ENCODE measurements around the gene EPHB2.
"Not testable (repeated sequence)": the region's sequence is repeated elsewhere in the genome, so short reads cannot be mapped to it uniquely, and the experiment has no call there.

EPHB2 gene

GRCh38 chr1:22691031-22691753 lies 19.4 kb upstream of the EPHB2 start:
- DNase-seq = no peak

DNA sequence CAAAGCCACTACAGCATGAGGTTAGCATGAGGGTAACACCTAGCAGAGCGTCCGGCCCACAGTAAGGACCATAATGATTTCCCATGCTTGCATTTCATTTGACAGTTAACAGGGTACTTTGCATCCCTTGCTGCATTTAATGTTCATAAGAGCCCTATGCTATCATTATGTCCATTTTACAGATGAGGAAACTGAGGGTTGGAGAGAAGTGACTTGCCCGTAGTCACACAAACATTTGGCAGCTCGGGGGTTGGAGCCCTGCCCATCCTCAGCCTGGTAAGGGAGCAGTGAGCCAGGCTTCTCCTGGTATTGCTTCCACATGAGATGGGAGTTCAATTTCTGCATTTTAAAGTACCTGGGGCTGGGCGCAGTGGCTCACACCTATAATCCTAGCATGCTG lies 16.5 kb upstream of the EPHB2 start:
- DNase-seq = no peak

DNA sequence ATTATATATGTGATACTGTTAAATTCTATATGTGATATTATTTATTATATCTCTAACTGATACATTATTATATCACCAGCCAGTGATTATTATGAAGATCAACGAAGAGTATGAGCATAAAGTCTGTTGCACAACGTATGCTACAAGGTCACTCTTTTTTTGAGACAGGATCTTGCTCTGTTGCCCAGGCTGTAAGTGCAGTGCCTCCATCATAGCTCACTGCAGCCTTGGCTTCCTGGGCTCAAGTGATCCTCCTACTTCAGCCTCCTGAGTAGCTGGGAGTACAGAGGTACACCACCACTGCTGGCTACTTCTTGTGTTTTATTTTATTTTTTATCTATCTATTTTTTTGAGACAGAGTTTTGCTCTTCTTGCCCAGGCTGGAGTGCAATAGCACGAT lies 14.0 kb upstream of the EPHB2 start:
- no peak for DNase-seq

DNA sequence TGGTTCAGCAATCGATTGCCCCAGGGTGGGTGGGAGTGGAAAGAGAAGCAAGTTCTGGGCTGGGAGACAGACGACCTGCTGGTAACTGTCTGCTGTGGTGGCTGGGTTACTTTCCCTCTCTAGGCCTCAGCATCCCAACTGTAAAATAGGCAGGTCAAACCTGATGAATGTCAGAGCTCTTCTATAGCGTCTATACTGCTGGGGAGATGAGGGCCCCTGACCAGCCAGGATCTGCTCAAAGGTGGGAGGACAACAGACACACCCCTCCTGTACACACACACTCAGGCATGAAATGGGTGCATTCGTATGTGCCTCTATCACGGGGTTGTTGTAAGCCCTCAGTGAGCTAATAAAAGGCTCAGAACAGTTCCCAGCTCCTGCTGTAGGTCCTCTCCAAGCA lies 12.7 kb upstream of the EPHB2 start:
- DNase-seq = no peak

DNA sequence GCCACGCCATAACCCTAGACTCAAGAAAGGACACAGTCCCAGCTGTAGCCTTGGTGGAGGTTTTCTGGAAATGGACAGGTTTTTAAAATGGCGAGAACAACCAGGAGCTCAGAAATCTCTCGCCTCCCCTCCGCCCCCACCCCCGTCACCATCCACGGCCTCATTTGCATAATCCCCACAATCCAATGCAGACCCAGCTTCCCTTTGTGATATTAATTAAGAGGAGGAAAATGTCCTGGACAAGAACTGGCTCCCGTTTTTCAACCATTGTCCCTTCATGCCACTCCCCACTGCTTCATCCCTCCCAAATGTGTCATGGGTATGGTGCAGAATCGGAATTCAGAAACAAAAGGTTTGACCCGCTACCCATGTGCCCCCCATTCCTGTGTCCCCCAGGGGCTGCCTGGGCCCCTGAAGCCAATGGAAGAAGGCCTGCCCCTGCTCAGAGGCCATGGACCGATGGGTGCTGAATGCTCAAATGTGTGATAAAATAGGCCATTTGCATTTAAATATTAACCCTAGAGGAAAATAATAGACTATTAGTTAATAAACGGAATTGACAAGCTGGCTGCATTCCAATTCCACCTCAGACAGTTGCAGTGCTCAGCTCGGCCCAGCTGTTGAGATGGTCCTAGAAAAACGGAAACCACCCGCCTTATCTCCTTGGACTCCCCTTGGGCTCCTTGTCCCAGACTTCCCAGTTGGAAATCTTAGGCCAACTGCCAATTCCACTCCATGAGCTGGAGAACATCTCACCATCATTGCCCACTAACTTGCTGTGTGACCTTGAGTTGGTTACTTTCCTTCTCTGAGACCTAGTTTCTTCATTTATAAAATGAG lies 10.7 kb upstream of the EPHB2 start:
- no peak for DNase-seq

DNA sequence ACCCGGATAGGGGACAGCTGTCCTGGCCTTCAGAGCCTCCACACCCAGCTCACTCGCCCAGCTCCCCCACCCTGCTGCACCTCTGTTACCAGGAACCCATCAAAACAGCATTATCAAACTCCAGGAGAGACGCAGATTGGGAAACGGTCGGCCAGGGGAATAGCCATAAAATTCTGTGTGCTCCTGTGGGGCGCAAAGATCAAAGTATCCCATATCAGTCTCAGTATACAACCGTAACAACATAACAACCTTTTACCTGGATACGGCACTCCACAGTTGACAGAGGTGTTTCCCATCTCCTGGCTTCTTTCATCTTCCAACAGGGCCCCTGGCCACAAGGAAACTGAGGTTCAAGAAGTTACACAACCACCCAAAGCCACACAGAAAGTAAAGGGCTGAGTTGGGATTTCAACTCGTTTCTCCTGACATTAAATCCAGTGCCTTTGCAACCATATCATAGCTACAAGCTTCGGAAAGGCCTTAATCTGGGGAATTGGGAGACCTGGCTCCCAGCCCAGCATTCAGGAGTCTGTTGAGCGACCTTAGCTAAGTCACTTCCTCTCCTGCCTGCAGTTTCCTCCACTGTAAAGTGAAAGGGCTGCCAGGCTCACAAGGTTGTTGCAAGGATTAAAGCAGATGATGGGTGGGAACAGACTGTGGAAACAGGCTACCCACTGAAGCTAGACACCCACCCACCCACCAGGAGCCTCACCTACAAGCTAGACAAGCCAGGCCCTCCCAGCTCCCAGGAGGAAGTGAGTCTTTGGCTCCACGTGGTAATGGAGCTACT lies 8.1 kb upstream of the EPHB2 start:
- no peak for DNase-seq

DNA sequence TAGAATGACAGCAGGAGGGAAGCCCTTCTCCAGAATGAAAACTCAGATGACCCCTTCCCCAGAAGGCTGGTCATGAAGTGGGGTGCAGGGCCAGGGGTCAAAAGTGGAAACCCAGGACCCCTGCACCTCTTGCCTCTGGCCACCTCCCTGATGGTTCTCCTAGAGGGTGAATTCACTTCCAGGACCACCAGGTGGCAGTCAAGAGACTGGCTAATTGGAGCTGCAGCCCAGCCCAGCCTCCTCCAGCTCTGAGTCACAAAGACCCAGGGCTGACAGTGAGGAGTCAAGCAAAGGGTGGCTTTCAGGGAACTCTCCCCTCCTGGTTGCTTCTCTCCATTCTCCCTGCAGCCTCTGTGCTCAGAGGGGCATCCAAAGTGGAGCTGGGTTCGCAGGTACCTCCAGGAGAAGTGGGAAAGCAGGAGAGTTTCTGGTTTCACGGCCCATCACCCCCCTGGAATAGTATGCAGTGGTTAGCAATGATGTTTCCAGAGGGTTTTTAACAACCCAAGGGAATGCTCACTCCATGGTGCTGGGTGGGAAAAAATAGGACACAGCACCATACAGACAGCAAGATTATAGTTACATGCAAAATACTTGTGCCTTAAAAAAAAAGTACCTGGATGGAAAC lies 6.1 kb upstream of the EPHB2 start:
- DNase-seq = peak; percentile 41

GRCh38 chr1:22705586-22705985 lies 5.1 kb upstream of the EPHB2 start:
- no peak for DNase-seq

- not testable (repeated sequence) for DNase-seq
Measured at GRCh38 chr1:22706100-22706499, 4.5 kb upstream of the EPHB2 start.

DNA sequence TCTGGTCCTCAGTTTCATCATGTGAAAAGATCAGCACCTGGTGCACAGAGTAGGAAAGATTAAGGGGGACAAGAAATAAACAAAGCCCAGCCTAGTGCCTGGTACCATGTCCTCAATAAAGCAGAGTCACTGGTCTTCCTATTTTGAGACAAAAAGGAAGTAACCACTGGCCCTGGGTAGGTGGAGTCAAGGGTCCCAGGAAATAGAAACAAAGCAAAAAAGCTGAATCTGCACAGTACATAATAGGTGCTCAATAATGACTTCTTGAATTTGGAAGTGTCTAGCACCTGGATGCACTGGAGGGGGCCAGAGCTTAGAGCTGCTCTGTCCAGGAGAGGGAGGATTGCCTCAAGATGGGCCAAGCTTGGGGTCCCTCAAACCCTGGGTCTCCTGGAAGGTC lies 1.9 kb upstream of the EPHB2 start:
- no peak for DNase-seq

DNA sequence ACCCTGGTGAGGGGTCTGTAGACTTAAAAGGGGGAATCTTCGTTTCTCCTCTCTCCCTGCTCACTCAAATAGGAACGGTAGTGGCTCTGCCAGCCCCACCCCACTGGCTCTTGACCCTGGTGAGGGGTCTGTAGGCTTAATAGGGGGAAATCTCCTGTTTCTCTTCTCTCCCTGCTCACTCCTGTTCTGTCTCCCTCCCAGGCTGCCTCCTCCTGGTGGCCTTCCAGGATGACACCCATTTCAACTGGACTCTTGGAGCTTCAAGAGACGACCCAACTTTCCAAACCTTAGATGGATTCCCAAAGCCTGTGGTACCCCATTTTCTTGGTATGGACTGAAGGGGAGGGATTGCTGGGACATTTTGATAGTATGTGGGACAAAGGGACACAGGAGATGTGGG lies 1.4 kb upstream of the EPHB2 start:
- no peak for DNase-seq

DNA sequence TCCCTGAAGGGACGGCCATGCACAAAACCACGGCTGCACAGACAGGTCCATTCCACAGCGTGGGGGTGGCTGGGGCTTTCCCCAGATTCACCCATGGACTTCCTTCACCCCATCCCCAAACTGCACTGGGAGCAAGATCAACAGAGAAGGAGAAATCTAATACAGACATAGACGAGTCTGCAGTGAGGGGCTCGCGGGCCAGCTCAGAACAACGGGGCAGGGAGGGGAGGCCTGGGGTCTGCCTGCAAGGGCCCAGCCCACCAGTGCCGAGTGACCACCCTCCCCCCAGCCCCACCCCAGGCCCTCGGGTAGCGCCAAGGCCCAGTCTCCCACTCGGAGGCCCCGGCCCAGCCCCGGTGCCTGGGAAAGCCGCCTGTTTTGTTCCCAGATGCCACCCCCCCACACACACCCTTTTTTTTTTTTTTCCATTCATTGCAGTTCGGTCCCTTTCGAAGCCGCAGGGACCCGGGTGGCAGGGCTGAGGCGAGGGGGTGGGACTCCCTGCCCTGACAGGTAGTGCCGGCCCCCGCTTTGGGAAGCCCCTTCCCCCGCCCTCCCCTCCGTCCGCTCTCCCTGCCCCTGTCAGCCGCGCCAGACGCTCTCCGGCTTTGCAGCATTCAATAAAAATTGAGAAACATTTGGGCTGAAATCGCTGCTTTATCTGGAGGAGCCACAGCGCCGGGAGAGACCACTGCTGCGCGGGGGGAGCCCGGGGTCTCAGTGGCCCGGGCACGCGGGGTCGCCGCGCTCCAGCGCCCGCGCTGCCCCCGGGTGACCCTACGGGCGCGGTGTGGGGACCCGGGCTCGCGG lies 543 bp upstream of the EPHB2 start:
- DNase-seq = no peak

GRCh38 chr1:22711071-22711470 lies 432 bp downstream of the EPHB2 start:
- DNase-seq = no peak

- DNase-seq = no peak
Measured at GRCh38 chr1:22711591-22712501, 1.2 kb downstream of the EPHB2 start.

GRCh38 chr1:22712502-22713271 lies 2.0 kb downstream of the EPHB2 start:
- no peak for DNase-seq

DNA sequence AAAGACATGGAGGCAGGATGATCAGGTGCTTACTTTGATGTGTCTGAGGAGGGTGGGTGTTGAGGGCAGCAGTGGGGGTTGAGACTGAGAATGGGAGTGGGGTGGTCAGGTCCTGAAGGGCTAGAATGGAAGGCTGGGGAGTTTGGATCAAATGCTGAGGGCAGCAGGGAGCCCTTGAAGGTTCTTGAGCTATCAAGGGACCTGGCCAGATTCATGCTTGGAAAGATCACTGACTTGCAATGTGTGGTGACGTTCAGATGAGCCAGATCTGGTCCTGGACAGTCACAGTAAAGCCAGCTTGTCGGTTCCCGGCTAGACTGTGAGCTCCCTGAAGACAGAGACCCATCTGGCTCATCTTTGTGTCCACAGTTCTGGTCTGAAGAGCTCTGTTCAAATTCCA lies 3.8 kb downstream of the EPHB2 start:
- DNase-seq = no peak

- peak; percentile 38 for DNase-seq
Measured at GRCh38 chr1:22717037-22717760, 6.6 kb downstream of the EPHB2 start.

DNA sequence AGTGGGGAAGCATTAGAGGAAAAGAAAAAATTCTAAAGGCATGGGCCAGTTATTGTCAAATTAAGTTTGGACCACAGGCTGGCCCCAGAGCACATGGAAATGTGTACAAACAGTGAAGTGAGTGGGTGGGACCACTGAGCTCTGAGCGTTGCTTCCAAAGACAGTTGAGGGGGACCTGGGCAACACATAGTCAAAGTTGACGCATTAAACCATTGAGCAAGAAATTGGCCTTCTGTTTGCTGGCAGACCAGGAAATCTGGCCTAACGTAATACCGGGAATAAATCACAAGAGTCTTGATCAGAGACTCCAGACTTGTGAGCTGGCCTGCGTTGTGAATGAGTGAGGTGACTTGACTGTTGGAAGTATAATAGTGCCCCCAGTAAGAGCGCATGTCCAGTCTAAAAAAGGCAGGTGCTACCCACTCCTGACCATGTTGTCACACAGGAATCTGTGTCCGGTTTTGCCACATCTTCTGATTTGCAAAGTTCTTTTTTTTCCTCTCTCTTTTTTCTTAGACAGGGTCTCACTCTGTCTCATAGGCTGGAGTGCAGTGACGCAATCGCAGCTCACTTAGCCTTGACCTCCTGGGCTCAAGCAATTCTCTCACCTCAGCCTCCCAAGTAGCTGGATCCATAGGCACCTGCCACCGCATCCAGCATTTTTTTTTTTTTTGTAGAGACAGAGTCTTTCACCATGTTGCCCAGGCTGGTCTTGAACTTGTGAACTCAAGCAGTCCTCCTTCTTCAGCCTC lies 10.7 kb downstream of the EPHB2 start:
- DNase-seq = no peak

Data from NCI-H526 treated with DMSO at 0.1 percent for 48 hours (cell line).